Natural killer cell treated with Interleukin-12 subunit alpha and Interleukin-12 subunit beta and Interleukin-15 and Interleukin-18, amount 100 ng/mL, for 72 hours (primary cell): Measurements from ENCODE around the gene LEFTY2. TPM values are rescaled to one million over a fixed set of nuclear protein-coding genes. Genes with fewer than 3 reads are reported as not detected.
"Not testable (repeated sequence)": the region's sequence is repeated elsewhere in the genome, so short reads cannot be mapped to it uniquely, and the experiment has no call there.

Experiments
- ATAC-seq, 2 donors: fragments of 150-1000 bp; cut with Tn5 transposase in 1 of 2; sonication (Bioruptor Pico), chemical (Tn5 transposase) in 1 of 2; 2 replicates each; pipeline ENCODE4 v1.10.0; 2021
- DNase-seq: peaks from one replicate; pipeline ENCODE4 v3.0.0; 2022; ENCODE audit warnings: low spot score
- H3K27ac Mint-ChIP-seq, 2 donors: 1 replicate in 1 of 2; 2 replicates in 1 of 2; pipeline ENCODE4 v1.8.0; 2022; ENCODE audit warnings: mixed read lengths in 2 of 2, mild to moderate bottlenecking in 1 of 2, moderate library complexity in 1 of 2
- H3K27me3 Mint-ChIP-seq, 2 donors: 1 replicate in 1 of 2; 2 replicates in 1 of 2; pipeline ENCODE4 v1.8.0; 2022; ENCODE audit warnings: mixed read lengths in 2 of 2
- H3K36me3 Mint-ChIP-seq: one replicate; pipeline ENCODE4 v1.8.0; 2022; ENCODE audit warnings: mixed read lengths
- H3K4me1 Mint-ChIP-seq, 2 donors: 1 replicate in 1 of 2; 2 replicates in 1 of 2; pipeline ENCODE4 v1.8.0; 2022; ENCODE audit warnings: low read depth in 2 of 2, mixed read lengths in 2 of 2, mild to moderate bottlenecking in 1 of 2
- H3K4me3 Mint-ChIP-seq: one replicate; pipeline ENCODE4 v1.8.0; 2022; ENCODE audit warnings: mixed read lengths
- H3K9me3 Mint-ChIP-seq: 2 replicates; pipeline ENCODE4 v1.8.0; 2022; ENCODE audit warnings: mixed read lengths
- total RNA-seq, 2 donors: library from RNA; stranded (reverse); gene quantifications; one replicate each; pipeline ENCODE4 v1.2.3, GENCODE V29; 2022

The LEFTY2 gene
- total RNA-seq, 2 donors from 2014 or later = not detected

GRCh38 chr1:225930566-225930965, 10.5 kb downstream of the LEFTY2 start:
- Mint-ChIP-seq H3K4me1 (peaks cover 6% of the 10 kb centered on the region in 2 donors), H3K4me3 (no peak overlapping the region), H3K27me3 (no peaks in the 10 kb centered on the region), H3K9me3 (no peaks in the 10 kb centered on the region), H3K27ac (no peak overlapping the region), H3K36me3 (no peaks in the 10 kb centered on the region)
- DNase-seq (no peak), ATAC-seq (no peak)

GRCh38 chr1:225929462-225929861, 11.6 kb downstream of the LEFTY2 start:
- not testable (repeated sequence) for H3K9me3 Mint-ChIP-seq, H3K36me3 Mint-ChIP-seq, ATAC-seq, H3K4me3 Mint-ChIP-seq, DNase-seq, H3K27me3 Mint-ChIP-seq, H3K4me1 Mint-ChIP-seq
- H3K27ac Mint-ChIP-seq = peak overlapping the region; percentile 34 to 87

DNA sequence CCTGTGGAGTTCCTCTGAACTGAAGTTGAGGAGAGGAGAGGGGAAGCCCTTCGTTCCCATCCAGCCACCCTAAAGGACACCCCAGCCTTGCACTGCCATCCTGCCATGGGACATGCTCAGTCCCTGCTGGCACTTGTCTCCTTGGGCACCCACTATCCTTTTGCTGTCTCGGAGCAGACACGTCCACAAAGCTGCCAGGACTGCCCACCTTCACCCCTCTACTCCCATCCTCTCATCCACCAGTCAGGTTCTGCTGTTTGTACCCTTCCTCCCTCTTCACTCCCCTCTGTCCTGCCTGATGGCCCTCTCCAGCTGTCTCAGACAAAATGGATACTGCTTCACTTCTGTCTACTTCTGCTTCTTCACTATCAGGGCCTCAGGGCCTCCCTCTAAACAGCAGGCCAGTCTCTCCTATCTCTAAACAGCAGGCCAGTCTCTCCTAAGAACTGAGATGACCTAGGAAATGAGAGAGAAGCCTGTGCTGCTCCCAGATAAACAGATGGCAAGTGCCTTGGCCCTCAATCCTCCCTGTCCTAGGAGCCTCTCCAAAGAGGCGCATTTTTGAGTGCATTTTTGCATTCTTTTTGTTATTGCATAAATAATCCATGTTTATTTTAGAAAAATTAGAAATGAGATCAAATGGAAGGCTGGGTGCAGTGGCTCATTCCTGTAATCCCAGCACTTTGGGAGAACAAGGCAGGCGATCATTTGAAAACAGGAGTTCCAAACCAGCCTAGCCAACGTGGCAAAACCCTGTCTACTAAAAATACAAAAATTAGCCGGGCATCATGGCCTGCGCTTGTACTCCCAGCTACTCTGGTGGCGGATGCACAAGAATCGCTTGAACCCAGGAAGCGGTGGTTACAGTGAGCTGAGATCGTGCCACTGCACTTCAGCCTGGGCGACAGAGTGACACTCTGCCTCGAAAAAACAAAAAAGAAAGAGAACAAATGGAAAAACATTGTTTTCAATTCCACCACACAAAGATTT, 12.5 kb downstream of the LEFTY2 start:
- Mint-ChIP-seq H3K4me3 (peak overlapping the region; percentile 32), H3K27ac (peak overlapping the region; percentile 34 to 87), H3K9me3 (no peaks in the 10 kb centered on the region), H3K4me1 (peaks cover 6% of the 10 kb centered on the region in 2 donors), H3K36me3 (no peaks in the 10 kb centered on the region), H3K27me3 (no peaks in the 10 kb centered on the region)
- no peak for ATAC-seq
- DNase-seq = no peak

DNA sequence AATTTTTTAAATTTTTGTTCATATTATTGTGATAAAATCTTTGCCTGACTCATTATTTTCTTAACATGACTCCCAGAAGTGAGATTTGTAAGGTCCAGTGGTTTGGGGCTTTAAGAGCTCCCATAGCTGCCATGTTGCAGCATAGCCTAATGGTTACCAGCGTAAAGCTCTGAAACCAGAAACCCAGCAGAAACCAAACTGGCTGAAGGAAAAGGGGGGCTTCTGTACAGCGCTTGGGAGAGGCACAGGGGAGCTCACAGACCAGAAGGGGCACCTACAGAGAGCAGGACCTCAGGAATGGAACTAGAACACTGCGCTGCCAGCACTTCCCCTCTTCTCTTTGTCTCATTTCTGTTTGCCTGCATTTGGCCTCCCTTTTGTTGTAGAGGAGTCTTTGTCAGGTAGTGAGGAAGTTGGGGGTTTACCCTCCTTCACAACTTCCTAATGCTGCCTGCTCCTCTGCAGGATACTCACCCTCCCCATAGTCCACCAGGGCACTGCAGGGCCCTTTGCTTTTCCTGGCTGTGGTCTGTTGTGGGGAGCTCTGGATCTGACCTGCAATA, 14.4 kb downstream of the LEFTY2 start:
- ATAC-seq = no peak
- H3K27me3 Mint-ChIP-seq = no peaks in the 10 kb centered on the region
- peak overlapping the region in 1 of 2 donors; percentile 81 for H3K27ac Mint-ChIP-seq

GRCh38 chr1:225923692-225924555, 17.1 kb downstream of the LEFTY2 start, which contains the start of gene PYCR2:
PYCR2 (minus strand) TSS chr1:225924250; CDS start chr1:225924110, 140 bp downstream.
- no peaks in the 10 kb centered on the region for H3K27me3 Mint-ChIP-seq
- ATAC-seq (peak; percentile 99), DNase-seq (peak; percentile 99)
- H3K4me3 Mint-ChIP-seq = peak within 1 kb of the TSS; percentile 87
- H3K36me3 Mint-ChIP-seq = no peaks in the 10 kb centered on the region
- H3K27ac Mint-ChIP-seq = peak within 1 kb of the TSS; percentile 91 to 93
- H3K9me3 Mint-ChIP-seq = no peaks in the 10 kb centered on the region
- H3K4me1 Mint-ChIP-seq = peaks cover 16 to 22% of the 10 kb centered on the region in 2 donors

More for the DNA sequence above, 14.4 kb downstream of the LEFTY2 start:
- Mint-ChIP-seq H3K36me3 (no peaks in the 10 kb centered on the region), H3K9me3 (no peaks in the 10 kb centered on the region), H3K4me1 (peaks cover 10 to 14% of the 10 kb centered on the region in 2 donors), H3K4me3 (peak overlapping the region; percentile 22)
- no peak for DNase-seq

GRCh38 chr1:225923381-225923691, 17.7 kb downstream of the LEFTY2 start:
- no peak for ATAC-seq
- H3K4me3 Mint-ChIP-seq = peak overlapping the region; percentile 87

DNA sequence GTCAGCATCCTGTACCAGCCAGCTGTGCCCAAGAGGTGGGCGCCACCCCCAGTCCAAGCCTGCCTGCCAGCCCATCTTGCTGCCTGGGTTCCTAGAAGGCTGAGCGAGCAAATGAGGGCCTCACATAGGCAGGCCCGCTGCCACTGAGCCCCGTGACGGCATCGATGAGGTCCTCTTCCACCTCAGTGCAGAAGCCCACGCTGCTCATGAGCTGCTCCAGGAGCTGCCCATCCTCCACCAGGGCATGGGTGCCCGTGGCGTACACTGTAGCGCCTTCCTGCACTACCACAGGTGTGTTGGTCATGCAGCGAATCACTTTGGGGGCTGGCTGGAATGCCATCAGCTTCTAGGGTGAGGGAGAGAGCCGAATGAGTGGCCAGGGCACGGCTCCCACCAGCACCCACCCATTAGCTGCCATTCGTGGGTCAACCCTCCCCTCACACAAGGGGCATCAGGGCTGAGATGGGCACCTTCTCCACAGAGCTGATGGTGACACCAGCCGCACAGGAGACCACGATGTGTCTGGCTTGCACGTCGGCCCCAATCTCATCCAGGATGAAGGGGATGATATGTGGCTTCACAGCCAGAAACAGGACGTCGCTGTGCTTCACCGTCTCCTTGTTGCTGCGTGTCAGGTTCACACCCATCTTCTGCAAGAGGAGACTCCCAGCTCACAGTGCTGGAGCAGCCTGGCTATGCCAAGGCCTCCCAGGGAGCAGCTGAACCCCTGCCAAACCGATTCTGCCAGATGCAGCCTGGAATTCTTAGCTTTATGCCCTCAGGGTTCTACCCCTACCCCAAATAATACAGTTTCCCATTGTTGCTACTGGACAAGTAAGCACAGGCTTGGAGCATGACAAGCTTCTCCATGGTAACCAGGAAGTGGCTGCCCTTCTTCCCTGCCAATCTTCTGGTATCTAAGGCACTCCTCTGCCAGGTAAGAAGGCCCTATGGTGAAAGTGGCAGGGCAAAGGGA, 19.0 kb downstream of the LEFTY2 start:
- H3K9me3 Mint-ChIP-seq = no peaks in the 10 kb centered on the region
- H3K36me3 Mint-ChIP-seq = peaks cover 8% of the 10 kb centered on the region
- peak overlapping the region; percentile 87 for H3K4me3 Mint-ChIP-seq
- ATAC-seq = no peak
- H3K27me3 Mint-ChIP-seq = no peaks in the 10 kb centered on the region
- DNase-seq = no peak
- H3K4me1 Mint-ChIP-seq = peaks cover 19 to 29% of the 10 kb centered on the region in 2 donors
- peak overlapping the region; percentile 91 to 93 for H3K27ac Mint-ChIP-seq

More at GRCh38 chr1:225923381-225923691, 17.7 kb downstream of the LEFTY2 start:
- H3K9me3 Mint-ChIP-seq = no peaks in the 10 kb centered on the region
- H3K4me1 Mint-ChIP-seq = peaks cover 14 to 22% of the 10 kb centered on the region in 2 donors
- H3K36me3 Mint-ChIP-seq = no peaks in the 10 kb centered on the region
- no peaks in the 10 kb centered on the region for H3K27me3 Mint-ChIP-seq
- peak overlapping the region; percentile 91 to 93 for H3K27ac Mint-ChIP-seq
- DNase-seq = no peak

GRCh38 chr1:225919906-225920305, 21.1 kb downstream of the LEFTY2 start:
- H3K27me3 Mint-ChIP-seq = no peaks in the 10 kb centered on the region
- DNase-seq (no peak), ATAC-seq (no peak)
- H3K4me1 Mint-ChIP-seq = peaks cover 22 to 24% of the 10 kb centered on the region in 2 donors
- peak overlapping the region; percentile 8 for H3K4me3 Mint-ChIP-seq
- no peaks in the 10 kb centered on the region for H3K9me3 Mint-ChIP-seq
- peaks cover 9% of the 10 kb centered on the region for H3K36me3 Mint-ChIP-seq
- H3K27ac Mint-ChIP-seq = peak overlapping the region in 1 of 2 donors; percentile 57

DNA sequence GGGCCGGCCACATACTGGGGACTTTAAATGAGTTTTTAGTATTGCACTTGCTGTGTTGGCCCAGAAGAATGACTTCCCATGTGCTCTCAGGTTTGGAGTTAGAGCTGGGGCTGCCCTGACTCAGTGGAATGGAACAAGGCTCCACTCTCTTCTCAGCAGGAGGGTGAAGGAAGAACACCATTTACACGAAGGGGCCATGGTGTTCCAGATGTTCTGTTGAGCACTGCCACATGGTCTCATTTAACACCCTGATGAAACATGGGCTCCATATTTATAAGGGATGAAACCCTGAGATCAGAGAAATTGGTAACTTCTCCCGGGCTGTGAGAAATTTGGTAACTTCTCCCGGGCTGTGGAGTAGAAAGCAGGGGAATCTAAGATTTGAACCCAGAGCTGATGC, 22.7 kb downstream of the LEFTY2 start:
- no peak for DNase-seq
- Mint-ChIP-seq H3K4me1 (peaks cover 22 to 24% of the 10 kb centered on the region in 2 donors), H3K27me3 (no peaks in the 10 kb centered on the region), H3K9me3 (no peaks in the 10 kb centered on the region), H3K27ac (no peak overlapping the region), H3K36me3 (peaks cover 9% of the 10 kb centered on the region), H3K4me3 (no peak overlapping the region)
- no peak for ATAC-seq

GRCh38 chr1:225917536-225917935, 23.5 kb downstream of the LEFTY2 start:
- Mint-ChIP-seq H3K27me3 (no peaks in the 10 kb centered on the region), H3K4me1 (peaks cover 18% of the 10 kb centered on the region in 2 donors), H3K9me3 (no peaks in the 10 kb centered on the region), H3K36me3 (peaks cover 9% of the 10 kb centered on the region), H3K27ac (peak overlapping the region in 1 of 2 donors; percentile 6), H3K4me3 (no peak overlapping the region)
- DNase-seq = no peak
- ATAC-seq = no peak

DNA sequence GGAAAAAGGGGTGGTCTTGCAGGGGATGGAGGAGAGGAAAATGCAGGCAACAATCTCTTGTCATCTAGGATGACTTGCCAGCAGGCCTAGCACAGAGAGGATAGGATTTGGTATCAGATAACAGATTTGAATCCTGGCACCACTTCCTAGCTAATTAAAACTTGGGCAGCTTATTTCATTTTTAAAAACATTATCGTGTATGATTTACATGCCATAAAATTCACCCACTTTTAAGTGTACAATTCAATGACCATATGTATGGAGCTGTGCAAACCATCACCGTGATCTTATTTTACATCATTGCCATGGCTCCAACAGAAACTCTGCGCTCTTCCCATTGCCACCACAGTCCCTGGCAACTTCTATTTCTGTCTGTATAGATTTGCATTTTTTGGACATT, 23.9 kb downstream of the LEFTY2 start:
- DNase-seq (no peak), ATAC-seq (no peak)
- peaks cover 9% of the 10 kb centered on the region for H3K36me3 Mint-ChIP-seq
- no peak overlapping the region for H3K27ac Mint-ChIP-seq
- H3K4me1 Mint-ChIP-seq = peaks cover 16 to 18% of the 10 kb centered on the region in 2 donors
- H3K4me3 Mint-ChIP-seq = no peak overlapping the region
- no peaks in the 10 kb centered on the region for H3K27me3 Mint-ChIP-seq
- no peaks in the 10 kb centered on the region for H3K9me3 Mint-ChIP-seq

DNA sequence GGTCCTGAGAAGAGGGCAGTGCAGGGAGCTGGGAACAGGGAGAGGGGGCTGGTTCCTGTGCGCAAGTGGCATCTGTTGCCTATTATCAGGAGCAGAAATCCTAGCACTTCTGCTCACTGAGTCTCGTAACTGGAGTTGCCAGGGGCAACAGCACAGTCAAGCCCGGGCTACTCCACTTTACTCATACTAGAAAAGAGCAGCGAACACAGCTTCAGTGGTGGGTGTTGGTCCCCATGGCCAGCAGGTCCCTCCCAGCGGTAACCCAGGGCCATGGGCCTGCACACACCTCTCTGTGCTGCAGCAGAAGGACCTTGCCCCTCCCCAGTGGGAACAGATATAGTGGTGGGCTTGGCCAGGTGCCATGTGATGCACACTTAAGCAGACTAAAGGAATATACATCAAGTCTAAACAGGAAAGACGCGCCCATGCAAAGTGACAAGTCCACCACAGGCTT, 25.5 kb downstream of the LEFTY2 start:
- H3K4me3 Mint-ChIP-seq = no peak overlapping the region
- peaks cover 9% of the 10 kb centered on the region for H3K36me3 Mint-ChIP-seq
- ATAC-seq = no peak
- H3K27ac Mint-ChIP-seq = no peak overlapping the region
- no peak for DNase-seq
- H3K4me1 Mint-ChIP-seq = peaks cover 16 to 19% of the 10 kb centered on the region in 2 donors
- no peaks in the 10 kb centered on the region for H3K9me3 Mint-ChIP-seq
- H3K27me3 Mint-ChIP-seq = no peaks in the 10 kb centered on the region
